NCI-H345 treated with DMSO at 0.1 percent for 48 hours (cell line): ENCODE results near the gene ARL5B.

Source experiments
- DNase-seq: peaks from one replicate; lab custom pipeline; 2025; ENCODE audit not compliant: unreplicated experiment; lab: John Stamatoyannopoulos, UW

ARL5B gene

DNA sequence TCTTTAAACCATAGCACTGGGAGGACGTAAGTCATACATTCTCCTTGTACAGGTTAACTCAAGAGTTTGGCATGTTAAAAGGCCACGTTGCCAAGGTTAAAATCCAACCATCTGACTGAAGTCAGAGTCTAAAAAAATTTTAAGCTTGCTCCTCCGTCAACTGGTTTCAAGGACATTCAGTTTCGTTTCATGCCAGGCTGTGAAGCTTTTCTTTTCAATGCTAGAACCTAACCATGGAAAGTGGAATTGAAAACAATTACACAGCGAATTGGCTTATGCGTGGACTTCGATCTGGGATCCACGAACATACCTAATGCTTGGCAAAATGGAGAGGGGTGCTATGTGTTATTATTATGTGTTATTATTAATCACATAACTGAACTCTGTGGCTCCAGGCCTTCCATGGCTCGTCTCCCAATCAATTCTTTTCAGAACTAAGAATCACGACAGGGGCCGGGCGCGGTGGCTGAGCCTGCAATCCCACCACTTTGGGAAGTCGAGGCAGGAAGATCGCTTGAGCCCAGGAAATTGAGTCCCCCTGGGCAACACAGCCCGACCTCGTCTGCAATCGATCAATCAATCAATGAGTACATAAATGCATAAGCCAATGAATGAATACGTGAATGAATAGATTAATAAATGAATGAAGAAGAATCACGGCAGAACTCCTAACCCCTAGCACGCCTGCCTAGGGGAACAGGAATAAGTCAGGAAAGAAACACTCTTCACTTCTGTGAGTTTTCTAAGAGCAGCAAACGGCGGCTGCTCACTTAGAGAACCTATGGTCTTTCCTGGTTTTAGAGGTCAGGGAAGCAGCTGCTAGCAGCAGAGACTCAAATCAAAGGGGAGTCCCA, 733 bp upstream of the ARL5B start:
- no peak for DNase-seq

DNA sequence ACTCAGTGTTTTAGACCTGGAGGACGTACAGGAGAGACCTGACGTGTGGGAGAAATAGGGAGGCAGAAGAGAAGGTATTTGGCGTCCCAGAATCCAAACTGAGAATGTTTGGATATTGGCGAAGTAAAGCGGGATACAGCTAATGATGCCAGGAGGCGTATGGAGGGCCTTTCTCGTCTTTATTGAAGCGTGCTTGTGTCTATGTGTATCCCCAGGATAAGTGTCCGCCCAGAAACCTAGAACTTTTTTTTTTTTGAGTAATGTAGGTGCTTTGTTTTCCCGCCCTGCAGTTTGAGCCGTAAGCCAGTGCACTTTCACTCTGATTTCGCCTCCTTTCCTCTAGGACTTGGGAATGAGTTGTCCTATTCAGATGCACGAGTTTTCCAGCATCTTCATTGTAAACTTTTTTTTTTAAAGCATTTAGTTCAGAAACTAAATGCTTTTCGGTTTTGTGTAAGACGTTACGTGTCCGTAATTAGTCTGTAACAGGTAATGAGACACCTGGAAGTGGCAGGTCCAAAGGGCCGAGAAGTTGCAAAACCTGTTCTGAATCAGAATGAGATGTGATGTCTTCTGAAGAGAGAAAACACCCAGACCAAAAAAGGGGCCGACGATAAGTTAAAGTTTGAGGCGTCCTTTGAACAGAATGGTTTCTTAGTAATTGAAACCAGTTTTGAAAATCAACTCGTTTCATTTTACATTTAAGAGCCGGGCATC, 746 bp downstream of the ARL5B start:
- DNase-seq: peak; percentile 7

DNA sequence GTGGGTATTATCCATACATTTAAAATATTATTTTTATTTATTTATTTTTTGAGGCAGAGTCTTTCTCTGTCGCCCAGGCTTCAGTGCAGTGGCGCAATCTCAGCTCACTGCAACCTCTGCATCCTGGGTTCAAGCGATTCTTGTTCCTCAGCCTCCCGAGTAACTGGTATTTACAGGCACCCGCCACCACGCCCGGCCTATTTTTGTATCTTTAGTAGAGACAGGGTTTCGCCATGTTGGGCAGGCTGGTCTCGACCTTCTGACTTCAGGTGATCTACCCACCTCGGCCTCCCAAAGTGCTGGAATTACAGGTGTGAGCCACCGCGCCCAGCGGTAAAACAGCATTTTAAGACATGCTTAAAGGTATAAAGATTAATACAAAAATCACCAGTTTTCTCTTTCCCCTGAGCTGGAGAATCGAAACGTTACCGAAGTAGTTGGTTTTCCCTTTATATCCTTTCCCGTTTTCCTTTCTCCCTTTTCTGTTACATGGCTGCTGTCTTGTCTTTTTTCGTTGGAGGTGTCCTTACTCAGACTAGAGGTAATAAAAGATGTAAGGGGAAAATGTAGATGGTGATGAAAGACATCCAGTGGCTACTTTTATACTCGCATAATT, 1.7 kb downstream of the ARL5B start:
- DNase-seq: no peak

DNA sequence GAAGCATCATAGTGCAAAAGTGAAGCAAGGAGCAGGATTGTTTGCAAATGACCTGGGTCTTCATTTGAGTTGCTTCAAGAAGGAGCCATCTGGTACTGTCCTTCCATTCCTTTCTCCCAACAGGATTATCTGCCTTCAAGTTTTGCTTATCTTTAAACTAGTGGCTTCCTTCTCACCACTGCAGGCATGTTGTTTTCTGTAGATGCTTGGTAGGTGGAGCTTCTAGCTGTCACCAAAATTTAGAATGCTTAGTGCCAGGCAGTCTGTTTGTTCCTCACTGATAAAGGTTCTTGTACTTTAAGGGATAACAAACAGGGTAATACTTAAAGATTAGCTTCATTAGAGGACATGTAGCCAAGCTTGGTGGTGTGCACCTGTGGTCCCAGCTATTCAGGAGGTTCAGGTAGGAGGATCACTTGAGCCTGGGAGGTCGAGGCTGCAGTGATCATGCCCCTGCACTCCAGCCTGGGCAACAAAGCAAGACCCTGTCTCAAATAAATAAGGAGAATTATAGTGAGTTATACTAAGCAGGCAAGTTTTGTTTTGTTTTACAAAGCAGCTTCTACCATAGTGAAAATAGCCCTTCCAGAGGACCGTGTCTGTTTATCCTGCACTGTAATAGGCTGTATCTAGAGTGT, 5.7 kb downstream of the ARL5B start:
- no peak for DNase-seq

DNA sequence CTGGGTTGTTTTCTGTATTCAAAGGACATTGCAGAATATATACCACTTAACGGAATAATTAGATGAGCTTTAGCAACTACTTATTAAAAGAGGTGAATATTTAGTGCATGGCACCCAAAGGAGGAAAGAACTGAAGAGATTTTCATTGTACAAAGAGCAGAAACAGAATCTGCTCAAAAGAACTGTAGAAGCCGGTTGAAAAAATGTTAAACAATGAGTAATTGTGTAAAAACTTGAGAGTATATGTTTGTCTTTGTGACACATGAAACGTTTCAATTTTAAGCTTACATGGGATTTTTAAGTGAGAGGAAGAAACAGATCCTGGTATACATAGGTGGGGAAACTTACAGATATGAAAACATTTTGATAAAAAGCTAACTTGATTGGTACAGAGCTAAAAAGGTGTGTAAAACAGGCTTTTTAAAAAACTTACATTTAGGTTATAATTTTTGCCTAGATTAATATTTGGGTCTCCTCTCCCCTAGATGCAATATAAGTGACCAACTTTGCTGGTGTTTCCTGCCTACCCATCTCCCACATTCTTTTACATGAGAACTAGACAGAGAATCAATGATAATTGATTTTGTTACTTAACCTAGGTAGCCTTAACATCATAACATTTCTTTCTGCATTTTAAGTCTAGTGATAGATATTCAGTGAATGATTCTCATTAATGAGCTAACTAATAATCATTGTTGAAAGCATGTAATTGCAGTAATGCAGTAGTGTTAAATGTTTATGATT, 6.8 kb downstream of the ARL5B start:
- no peak for DNase-seq

DNA sequence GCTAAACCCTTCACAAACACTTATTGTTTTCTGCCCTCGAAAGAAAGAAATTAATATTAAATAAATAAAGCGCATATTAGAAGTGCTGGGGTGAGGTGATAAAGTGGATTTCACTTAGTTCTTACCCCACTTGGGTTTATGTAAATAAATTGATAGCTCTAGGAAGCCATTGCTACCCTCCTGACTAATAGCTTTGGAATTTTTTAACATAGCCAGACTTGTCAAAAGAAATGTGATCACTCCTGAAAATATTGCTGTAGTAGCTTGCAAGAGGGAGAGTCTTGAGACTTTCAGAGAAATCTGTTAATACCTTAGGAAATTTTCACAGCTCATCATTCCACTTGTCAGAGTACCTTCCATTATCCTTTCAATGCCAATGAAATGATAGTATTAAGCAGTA, 7.6 kb downstream of the ARL5B start:
- no peak for DNase-seq

DNA sequence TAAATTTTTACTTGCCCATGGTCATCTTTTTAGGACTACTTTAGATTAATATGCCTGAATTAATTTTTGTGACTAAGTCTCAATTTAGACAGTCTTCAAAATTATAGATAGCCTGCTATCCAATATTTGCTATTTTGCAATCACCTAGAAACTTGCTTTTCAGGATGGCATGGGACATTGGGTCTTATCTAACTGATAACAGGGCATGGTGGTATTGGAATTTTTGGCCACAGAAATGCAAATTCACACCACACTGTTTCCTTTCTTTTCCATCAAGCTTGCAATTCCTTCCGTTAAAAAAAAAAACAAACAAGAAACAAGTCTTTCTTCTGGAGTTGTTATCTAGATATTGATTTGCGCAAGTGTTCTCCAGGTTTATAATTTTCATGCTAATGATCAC, 8.8 kb downstream of the ARL5B start:
- DNase-seq: no peak

DNA sequence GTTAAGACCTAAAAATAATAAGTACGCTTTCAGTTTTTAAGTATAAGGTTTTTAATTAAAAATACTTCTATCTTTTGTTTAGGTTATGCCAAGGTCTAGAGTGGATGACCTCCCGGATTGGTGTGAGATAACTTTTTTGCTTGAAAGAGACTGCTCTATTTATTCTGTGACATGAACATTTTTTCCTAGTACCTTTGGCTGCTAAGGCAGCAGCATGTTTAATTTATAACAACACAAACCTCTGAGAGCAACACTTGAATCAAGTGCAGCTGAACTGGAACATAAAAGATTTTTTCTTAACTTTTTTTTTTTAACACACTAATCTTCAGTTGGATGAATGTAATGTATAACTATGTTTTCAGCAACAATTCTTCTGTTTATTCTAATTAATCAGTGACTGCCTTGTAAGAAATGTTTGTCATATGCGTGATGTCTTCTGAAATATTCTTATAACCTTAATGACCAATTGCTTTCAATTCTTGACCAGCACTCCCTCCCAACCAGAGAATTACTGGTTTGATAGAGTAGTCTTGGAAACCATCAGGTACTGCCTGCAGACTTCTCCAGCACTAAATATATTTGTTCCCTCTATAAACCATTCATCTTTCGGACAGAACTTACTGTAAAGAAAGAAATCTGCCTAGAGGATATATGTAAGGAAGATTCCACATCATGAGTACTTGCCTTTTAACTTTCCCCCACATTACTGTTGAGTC, 16.0 kb downstream of the ARL5B start:
- DNase-seq: no peak

DNA sequence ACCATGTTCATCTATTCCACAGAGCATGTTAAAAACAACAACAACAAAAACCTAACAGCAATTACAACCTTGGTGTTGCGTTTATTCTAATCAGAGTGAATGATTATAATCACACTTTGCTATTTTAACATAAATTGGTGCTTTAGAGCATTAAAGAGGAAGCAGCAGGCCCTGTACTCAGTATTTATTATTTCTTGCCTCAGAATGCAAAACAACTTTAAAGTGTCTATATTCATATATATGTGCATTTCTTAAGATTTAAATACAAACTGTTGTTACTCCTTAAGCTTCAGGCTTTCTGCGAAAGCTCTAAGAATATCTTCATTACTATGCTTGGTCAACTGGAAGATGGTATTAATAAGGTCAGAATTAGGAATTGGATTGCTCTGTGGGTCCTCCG, 21.5 kb downstream of the ARL5B start:
- no peak for DNase-seq

DNA sequence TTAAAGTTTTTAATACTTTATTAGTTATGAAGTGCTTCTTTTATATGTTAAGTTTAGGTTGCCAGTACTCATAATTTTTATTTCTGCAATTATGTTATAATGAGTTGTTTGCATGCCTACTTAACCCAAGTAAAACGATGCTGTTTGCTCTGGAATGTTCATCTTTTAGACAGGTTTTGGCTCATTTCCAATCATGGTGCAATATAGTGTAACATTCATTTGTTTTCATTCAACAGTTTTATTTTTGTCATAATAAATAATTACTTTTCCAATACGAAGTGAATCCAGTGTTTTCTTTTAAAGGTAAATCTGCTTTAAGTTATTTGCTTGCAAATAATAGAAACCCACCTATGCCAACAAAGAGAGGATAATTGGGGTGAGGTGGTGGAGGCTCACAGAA, 22.1 kb downstream of the ARL5B start:
- no peak for DNase-seq

DNA sequence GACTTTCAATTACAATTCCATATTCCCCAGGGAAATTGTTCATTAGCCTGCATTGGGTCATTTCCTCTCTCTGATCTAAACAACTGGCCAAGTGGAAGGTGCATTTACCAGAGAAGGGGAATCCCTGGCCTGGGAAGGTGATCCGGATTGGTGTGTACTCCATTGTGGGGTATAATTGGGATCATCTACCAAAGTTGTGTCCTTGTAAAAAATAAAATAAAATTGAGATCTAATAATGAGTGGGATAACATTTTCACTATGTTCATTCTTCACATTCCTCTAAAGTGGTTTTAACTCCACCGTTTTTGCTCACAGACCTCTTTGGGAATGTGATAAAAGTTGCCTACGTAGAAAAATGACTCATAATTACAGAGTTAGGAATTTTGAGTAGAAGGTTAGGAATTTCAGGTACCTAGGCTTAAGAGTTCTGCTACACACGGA, 22.8 kb downstream of the ARL5B start:
- DNase-seq: no peak

DNA sequence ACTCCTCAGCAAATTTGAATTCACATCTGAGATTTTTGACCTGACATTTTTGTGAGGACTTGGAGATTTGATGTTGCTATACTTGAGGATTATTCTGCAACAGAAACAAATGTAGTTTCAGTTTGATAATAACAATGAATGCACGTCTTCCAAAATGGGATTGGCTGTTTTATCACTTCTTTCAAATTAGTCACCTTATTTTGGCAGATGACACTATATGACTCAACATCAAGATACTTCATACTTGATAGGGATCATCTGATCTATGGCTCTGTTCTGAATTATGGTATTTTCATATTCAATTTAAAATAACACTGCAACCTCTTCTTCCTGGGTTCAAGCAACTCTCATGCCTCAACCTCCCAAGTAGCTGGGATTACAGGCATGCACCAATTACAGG, 24.2 kb downstream of the ARL5B start:
- DNase-seq: no peak

DNA sequence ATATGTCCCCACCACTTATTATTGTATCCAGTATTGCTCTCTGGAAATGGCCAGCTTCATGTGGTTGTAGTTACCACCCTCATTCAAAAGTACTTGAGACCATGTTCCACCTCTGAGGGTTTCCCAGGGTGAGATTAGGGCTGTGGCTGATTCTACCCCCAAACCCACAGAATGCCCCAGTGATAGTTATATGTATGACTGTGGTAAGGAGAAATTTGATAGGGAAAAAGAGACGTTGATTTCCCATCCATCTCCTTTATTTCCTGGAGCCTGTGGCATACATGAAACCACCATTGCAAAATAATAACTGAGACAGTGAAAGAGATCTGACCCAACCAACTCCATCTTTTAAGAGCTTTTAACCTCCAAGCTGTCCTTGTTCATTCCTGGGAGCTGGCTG, 25.2 kb downstream of the ARL5B start:
- no peak for DNase-seq

DNA sequence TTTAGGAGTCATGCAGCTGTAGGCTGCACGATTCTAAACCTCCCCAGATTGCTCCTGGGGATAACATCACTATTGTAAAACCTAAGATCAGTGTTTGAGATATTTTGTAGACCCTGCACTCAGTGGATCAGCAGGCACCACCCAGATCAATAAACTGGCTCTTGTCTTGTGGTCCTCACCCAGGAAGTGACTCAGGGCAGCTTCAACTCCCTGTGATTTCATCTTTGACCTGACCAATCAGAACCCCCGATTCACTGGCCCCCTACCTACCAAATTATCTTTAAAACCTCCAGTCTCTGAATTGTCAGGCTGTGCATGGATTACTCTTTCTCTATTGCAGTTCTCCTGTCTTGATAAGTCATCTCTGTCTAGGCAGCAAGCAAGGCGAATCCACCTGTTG, 25.7 kb downstream of the ARL5B start:
- DNase-seq: no peak

DNA sequence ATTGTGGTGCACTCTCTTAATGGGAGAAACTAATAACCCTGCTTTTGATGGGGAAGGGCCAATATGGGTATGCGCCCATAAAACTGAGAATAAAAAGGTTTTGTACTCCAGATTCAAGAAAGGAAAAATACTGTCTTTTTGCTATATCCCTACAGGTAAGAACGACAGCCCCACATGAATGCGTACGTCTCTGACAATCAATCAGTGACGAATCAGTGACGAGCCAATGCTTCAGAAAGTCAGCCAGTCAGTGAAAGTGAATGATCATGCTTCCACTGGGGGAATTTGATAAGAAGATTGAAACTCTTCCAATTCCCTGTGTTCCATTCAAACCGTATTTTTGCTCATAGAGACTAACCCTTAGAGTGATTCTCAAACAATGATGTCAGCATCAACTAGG, 26.3 kb downstream of the ARL5B start:
- no peak for DNase-seq

DNA sequence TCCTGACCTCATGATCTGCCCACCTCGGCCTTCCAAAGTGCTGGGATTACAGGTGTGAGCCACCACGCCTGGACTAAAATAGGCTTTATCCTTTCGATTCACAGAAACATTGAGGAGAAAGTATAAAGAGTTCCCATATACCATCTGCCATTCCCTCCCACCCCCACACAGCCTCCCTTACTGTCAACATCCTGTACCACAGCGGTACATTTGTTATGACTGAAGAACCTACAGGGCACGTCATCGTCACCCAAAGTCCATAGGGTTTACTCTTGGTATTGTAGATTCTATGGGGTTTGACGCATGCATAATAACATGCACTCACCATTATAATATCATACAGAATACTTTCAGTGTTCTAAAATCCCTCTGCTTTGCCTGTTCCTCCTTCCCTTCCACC, 28.0 kb downstream of the ARL5B start:
- DNase-seq: no peak

DNA sequence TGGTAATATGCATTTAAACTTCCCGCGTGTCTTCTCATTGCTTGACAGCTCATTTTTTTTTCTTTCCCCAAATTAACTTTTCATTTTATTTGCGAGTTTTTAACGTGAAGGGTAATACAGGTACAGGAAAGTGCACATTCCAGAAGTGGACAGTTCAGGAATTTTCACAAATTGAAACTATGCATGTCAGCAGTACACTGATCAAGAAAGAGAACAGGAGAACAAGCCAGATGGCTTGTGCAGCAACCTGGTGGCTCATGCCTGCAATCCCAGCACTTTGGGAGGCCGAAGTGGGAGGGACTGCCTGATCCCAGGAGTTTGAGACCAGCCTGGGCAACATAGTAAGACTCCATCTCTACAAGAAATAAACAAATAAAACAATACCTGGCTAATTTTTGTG, 28.5 kb downstream of the ARL5B start:
- DNase-seq: no peak

DNA sequence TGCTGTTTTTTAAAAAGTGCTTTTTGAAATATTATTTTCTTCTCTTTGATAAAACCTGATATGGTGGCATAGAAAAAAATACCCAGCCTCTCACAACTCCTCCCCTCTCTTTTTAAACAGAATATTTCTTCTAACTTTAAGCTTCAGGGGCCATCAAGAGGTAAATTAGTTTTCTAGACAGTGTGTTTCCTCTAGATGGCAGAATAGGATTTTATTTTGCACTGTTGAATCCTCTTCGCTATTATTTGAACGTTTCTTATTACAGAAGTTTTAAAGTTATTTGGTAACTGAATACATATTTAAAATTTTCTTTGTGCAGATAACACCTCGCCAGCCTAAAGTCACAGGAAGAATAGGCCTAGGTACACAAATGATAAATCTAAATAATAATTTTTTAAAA, 30.3 kb downstream of the ARL5B start:
- DNase-seq: no peak

DNA sequence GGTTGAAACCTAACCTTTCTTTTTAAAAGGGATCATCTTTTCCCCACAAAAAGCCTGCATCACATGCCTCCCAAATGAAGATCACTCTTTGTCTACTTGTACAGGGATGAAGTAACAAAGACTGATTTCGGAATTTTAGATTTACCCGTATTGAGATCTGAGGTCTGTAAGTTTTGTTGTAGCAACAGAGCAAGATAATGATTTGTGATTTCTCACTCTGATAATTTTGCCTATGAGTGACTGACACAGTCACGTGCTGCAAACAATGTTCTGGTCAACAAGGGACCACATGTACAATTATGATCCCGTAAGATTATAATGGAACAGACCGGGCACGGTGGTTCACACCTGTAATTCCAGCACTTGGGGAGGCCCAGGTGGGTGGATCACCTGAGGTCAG, 31.3 kb downstream of the ARL5B start:
- no peak for DNase-seq
